ENCODE measurements around the gene HSFX4. TPM values are rescaled to one million over a fixed set of nuclear protein-coding genes. Genes with fewer than 3 reads are reported as not detected.
A peak's percentile ranks its signal among the peaks of the same experiment; 100 is the strongest.

HSFX4 gene
- total and polyA plus RNA-seq, 2 of the 13 experiments (the other 11 are each of a cell fraction or from before 2014, with no cell fraction given) = not detected

DNA sequence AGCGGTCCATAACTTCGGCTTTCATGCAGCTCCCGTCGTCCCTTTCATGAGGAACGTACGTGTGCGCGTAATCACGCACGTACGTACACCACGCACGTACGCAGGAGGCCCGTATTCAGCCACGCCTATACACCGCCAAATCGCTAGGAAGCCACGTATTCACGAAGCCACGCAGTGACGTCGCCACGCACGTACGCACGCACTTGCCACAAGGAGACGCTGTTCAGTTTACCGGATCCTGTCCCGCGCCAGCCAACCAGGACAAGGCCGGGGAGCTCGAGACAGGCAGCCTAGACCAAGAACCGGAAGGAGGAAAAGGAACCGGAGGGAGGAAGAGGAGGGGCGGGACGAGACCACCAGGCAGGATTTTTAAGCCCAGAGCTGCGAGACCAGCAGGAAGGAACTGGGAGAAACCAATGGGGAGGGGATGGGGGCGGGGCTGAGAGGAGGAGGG lies 9.1 kb downstream of the HSFX4 start, which contains the start of gene EOLA2 (continued):
- TF ChIP-seq NR2F6 (IDR thresholded peaks at IDR 0.05) (no peak), NR2F6 (CRISPR knock-in tag; IDR thresholded peaks at IDR 0.05) (no peak), ZNF883 (CRISPR knock-in tag; IDR thresholded peaks at IDR 0.05; ENCODE audit: not compliant biosample characterization) (no peak), ZNF136 (CRISPR knock-in tag; IDR thresholded peaks at IDR 0.05; ENCODE audit: low read depth) (0 out of 2 replicates have a peak, but pooled peaks have one; percentile 33), TOE1 (CRISPR knock-in tag; IDR thresholded peaks at IDR 0.05) (no peak), ZSCAN30 (CRISPR knock-in tag; IDR thresholded peaks at IDR 0.05) (no peak), ZNF337 (CRISPR knock-in tag; IDR thresholded peaks at IDR 0.05; ENCODE audit: borderline replicate concordance, low read depth) (no peak), GATAD2A (CRISPR knock-in tag; IDR thresholded peaks at IDR 0.05) (peak; percentile 38; the same call in 1 of the 2 replicates), IRF2 (CRISPR knock-in tag; IDR thresholded peaks at IDR 0.05) (peak; percentile 34; the same call in 1 of the 2 replicates), CCAR2 (optimal IDR thresholded peaks at IDR 0.05; ENCODE audit: low read depth, low read length) (no peak), XRCC5 (optimal IDR thresholded peaks at IDR 0.05; ENCODE audit: low read length) (peak; percentile 58)
- TF ChIP-seq, protein P1, sequence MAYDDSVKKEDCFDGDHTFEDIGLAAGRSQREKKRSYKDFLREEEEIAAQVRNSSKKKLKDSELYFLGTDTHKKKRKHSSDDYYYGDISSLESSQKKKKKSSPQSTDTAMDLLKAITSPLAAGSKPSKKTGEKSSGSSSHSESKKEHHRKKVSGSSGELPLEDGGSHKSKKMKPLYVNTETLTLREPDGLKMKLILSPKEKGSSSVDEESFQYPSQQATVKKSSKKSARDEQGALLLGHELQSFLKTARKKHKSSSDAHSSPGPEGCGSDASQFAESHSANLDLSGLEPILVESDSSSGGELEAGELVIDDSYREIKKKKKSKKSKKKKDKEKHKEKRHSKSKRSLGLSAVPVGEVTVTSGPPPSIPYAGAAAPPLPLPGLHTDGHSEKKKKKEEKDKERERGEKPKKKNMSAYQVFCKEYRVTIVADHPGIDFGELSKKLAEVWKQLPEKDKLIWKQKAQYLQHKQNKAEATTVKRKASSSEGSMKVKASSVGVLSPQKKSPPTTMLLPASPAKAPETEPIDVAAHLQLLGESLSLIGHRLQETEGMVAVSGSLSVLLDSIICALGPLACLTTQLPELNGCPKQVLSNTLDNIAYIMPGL (CRISPR knock-in tag; IDR thresholded peaks at IDR 0.05; ENCODE audit: borderline replicate concordance in 1 of 2, low read depth in 1 of 2) = peak in 1 of 2 experiments; percentile 35; a peak in 2 of 4 replicates
- TF ChIP-seq, protein P2, sequence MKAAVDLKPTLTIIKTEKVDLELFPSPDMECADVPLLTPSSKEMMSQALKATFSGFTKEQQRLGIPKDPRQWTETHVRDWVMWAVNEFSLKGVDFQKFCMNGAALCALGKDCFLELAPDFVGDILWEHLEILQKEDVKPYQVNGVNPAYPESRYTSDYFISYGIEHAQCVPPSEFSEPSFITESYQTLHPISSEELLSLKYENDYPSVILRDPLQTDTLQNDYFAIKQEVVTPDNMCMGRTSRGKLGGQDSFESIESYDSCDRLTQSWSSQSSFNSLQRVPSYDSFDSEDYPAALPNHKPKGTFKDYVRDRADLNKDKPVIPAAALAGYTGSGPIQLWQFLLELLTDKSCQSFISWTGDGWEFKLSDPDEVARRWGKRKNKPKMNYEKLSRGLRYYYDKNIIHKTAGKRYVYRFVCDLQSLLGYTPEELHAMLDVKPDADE (CRISPR knock-in tag; IDR thresholded peaks at IDR 0.05) = no peak
- TF ChIP-seq, protein P3, sequence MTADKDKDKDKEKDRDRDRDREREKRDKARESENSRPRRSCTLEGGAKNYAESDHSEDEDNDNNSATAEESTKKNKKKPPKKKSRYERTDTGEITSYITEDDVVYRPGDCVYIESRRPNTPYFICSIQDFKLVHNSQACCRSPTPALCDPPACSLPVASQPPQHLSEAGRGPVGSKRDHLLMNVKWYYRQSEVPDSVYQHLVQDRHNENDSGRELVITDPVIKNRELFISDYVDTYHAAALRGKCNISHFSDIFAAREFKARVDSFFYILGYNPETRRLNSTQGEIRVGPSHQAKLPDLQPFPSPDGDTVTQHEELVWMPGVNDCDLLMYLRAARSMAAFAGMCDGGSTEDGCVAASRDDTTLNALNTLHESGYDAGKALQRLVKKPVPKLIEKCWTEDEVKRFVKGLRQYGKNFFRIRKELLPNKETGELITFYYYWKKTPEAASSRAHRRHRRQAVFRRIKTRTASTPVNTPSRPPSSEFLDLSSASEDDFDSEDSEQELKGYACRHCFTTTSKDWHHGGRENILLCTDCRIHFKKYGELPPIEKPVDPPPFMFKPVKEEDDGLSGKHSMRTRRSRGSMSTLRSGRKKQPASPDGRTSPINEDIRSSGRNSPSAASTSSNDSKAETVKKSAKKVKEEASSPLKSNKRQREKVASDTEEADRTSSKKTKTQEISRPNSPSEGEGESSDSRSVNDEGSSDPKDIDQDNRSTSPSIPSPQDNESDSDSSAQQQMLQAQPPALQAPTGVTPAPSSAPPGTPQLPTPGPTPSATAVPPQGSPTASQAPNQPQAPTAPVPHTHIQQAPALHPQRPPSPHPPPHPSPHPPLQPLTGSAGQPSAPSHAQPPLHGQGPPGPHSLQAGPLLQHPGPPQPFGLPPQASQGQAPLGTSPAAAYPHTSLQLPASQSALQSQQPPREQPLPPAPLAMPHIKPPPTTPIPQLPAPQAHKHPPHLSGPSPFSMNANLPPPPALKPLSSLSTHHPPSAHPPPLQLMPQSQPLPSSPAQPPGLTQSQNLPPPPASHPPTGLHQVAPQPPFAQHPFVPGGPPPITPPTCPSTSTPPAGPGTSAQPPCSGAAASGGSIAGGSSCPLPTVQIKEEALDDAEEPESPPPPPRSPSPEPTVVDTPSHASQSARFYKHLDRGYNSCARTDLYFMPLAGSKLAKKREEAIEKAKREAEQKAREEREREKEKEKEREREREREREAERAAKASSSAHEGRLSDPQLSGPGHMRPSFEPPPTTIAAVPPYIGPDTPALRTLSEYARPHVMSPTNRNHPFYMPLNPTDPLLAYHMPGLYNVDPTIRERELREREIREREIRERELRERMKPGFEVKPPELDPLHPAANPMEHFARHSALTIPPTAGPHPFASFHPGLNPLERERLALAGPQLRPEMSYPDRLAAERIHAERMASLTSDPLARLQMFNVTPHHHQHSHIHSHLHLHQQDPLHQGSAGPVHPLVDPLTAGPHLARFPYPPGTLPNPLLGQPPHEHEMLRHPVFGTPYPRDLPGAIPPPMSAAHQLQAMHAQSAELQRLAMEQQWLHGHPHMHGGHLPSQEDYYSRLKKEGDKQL (CRISPR knock-in tag; IDR thresholded peaks at IDR 0.05; ENCODE audit: low read depth) = no peak
- TF ChIP-seq, protein P4, sequence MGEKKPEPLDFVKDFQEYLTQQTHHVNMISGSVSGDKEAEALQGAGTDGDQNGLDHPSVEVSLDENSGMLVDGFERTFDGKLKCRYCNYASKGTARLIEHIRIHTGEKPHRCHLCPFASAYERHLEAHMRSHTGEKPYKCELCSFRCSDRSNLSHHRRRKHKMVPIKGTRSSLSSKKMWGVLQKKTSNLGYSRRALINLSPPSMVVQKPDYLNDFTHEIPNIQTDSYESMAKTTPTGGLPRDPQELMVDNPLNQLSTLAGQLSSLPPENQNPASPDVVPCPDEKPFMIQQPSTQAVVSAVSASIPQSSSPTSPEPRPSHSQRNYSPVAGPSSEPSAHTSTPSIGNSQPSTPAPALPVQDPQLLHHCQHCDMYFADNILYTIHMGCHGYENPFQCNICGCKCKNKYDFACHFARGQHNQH (CRISPR knock-in tag; IDR thresholded peaks at IDR 0.05) = 0 out of 2 replicates have a peak, but pooled peaks have one; percentile 24

Measured in HepG2 (cell line).